ENCODE measurements around the gene DNAJC15.

DNAJC15 gene

DNA sequence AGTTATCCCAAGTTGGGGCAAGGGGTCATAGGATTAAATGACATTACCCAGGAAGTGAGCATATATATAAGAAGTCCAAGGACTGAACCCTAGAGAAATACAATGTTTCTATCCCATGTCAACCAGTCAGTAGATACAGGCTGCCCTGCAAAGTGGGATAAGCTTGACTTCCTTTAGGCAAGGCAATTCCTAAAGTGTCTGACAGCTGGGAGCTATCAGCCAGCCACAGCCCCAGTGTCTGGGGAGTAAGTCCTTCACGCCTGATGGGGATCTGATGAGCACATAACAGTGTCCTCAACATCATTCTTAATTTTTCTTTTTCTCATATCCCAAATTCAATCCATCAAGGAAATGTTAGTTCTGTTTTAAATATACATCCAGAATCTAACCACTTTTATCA, 54.1 kb downstream of the DNAJC15 start:
- ChIA-PET POLR2A (no interaction called here), CTCF (interaction anchor here (0.9 to 3.9 kb wide), 5 partner anchors 10 to 89 kb away, joined by 3 to 19 read pairs (median 5); no protein-coding TSS in a partner anchor)
- DNase-seq (ENCODE audit: extremely low spot score), result no peak
- TF ChIP-seq, protein P1, sequence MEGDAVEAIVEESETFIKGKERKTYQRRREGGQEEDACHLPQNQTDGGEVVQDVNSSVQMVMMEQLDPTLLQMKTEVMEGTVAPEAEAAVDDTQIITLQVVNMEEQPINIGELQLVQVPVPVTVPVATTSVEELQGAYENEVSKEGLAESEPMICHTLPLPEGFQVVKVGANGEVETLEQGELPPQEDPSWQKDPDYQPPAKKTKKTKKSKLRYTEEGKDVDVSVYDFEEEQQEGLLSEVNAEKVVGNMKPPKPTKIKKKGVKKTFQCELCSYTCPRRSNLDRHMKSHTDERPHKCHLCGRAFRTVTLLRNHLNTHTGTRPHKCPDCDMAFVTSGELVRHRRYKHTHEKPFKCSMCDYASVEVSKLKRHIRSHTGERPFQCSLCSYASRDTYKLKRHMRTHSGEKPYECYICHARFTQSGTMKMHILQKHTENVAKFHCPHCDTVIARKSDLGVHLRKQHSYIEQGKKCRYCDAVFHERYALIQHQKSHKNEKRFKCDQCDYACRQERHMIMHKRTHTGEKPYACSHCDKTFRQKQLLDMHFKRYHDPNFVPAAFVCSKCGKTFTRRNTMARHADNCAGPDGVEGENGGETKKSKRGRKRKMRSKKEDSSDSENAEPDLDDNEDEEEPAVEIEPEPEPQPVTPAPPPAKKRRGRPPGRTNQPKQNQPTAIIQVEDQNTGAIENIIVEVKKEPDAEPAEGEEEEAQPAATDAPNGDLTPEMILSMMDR (IDR thresholded peaks at IDR 0.05; ENCODE audit: control extremely low read depth, extremely low read depth, low read depth, missing control alignments), result no peak

DNA sequence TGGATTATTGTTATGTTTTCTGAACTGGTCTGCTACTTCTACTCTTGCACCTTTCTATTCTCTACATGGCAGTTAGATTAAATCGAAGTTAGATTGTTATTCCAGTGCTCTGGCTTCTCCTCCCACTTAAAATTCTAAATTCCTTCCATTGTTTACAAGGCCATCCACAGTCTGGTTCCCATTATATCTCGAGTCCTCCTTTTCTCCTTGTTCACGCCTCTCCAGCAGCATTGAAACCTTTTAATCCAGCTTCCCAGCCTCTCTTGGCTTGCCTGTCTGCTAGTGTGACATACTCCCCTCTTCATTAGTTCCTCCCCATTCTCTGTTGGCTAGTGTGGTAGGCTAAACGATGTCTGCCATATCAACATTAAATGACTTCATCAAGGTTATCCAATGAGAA, 54.5 kb downstream of the DNAJC15 start:
- TF ChIP-seq, protein P1 (IDR thresholded peaks at IDR 0.05; ENCODE audit: control extremely low read depth, extremely low read depth, low read depth, missing control alignments), result no peak
- DNase-seq (ENCODE audit: extremely low spot score), result no peak
- ChIA-PET POLR2A (no interaction called here), CTCF (interaction anchor here (0.9 to 3.9 kb wide), 4 partner anchors 10 to 32 kb away, joined by 3 to 19 read pairs (median 6); no protein-coding TSS in a partner anchor)

DNA sequence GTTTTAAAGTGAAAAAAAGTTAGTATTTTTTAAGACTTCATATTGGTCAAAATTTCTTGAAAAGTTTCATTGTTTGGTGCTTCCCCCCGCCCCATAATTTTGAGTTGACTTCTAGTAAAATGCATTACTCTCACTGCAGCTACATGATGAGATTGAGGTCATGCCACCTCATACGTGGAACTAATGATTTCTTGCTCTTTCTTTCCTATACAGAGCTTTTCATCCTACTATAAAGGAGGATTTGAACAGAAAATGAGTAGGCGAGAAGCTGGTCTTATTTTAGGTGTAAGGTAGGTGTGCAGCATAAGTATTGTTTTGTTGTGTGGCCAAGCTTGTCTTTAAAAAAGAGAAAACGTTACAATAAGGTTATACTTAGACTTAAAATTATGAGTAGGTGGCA, 55.0 kb downstream of the DNAJC15 start:
- DNase-seq (ENCODE audit: extremely low spot score), result no peak
- POLR2A ChIA-PET, result no interaction called here
- CTCF ChIA-PET, result interaction anchor here (1.1 to 3.9 kb wide), 2 partner anchors 9 to 18 kb away, joined by 3 to 19 read pairs; no protein-coding TSS in a partner anchor
- TF ChIP-seq, protein P1 (IDR thresholded peaks at IDR 0.05; ENCODE audit: control extremely low read depth, extremely low read depth, low read depth, missing control alignments), result no peak

DNA sequence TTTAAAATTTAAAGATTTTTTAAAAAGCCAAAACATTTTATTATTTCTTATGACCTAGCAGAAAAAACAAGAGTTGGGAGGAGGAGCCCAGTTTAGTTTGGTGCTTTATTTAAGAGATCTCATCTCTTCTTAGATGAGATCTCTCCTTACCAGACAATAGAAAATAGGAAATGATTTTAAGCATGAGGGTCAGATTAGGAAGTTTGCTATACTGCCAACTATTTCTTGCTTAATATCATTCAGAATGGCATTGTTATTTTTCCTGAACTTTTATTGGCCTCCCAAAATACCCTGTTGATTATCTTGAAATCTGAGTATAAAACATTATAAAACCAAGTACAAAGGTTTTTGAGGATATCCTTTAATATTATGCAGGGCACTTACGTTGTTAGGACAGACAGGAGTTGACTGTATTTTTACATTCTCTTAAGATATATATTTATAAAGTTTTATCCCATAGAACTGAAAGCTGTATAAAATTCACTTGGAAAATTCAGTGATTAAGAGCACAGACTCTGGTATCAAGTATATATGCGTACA, 56.1 kb downstream of the DNAJC15 start:
- ChIA-PET CTCF (interaction anchor here (1.3 to 1.7 kb wide), 2 partner anchors 13 to 23 kb away, joined by 3 read pairs; no protein-coding TSS in a partner anchor), POLR2A (no interaction called here)
- DNase-seq (ENCODE audit: extremely low spot score), result no peak
- TF ChIP-seq, protein P1 (IDR thresholded peaks at IDR 0.05; ENCODE audit: control extremely low read depth, extremely low read depth, low read depth, missing control alignments), result no peak

DNA sequence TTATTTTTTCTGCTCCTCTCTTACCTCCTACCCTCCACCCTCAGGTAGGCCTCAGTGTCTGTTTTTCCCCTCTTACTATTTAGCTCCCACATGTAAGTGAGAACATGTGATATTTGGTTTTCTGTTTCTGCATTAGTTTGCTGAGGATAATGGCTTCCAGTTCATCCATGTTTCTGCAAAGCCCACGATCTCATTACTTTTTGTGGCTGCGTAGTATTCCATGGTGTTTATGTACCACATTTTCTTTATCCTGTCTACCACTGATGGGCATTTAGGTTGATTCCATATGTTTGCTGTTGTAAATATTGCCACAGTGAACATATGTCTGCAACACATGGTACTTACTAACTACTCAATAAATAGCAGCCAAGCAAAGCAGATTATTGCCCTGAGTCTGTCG, 56.8 kb downstream of the DNAJC15 start:
- POLR2A ChIA-PET, result no interaction called here
- CTCF ChIA-PET, result interaction anchor here (1.3 to 2.2 kb wide), 3 partner anchors 12 to 111 kb away, joined by 3 to 10 read pairs (median 3); no protein-coding TSS in a partner anchor
- TF ChIP-seq, protein P1 (IDR thresholded peaks at IDR 0.05; ENCODE audit: control extremely low read depth, extremely low read depth, low read depth, missing control alignments), result no peak
- DNase-seq (ENCODE audit: extremely low spot score), result no peak

DNA sequence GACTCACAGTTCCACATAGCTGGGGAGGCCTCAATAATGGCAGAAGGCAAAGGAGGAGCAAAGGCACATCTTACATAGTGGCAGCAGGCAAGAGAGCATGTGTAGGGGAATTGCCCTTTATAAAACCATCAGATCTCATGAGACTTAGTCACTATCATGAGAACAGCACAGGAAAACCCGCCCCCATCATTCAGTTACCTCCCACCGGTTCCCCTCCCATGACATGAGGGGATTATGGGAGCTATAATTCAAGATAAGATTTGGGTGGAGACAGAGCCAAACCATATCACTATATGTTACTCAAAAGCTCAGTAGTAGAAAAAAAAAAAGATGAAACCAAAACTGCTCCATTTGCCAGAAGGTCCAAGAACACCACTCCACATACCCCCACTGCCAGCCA, 58.5 kb downstream of the DNAJC15 start:
- no peak for DNase-seq (ENCODE audit: extremely low spot score)
- TF ChIP-seq, protein P1 (IDR thresholded peaks at IDR 0.05; ENCODE audit: control extremely low read depth, extremely low read depth, low read depth, missing control alignments), result no peak
- ChIA-PET POLR2A (no interaction called here), CTCF (interaction anchor here (1.8 to 4.6 kb wide), 6 partner anchors 9 to 113 kb away, joined by 5 to 24 read pairs (median 12); no protein-coding TSS in a partner anchor)

Measured in GM10248 (cell line).